IMR-90 (cell line): ENCODE data around the gene LSM7. TPM values are rescaled to one million over a fixed set of nuclear protein-coding genes. Genes with fewer than 3 reads are reported as not detected.

ENCODE experiments used
- ATAC-seq: fragments of 200-7000 bp; cut with Tn5 transposase; 2 replicates; pipeline ENCODE4 v1.9.1; 2020; ENCODE audit warnings: low read depth, mild to moderate bottlenecking, moderate library complexity
- BruUV-seq: library from RNA; stranded (reverse); fragments of 400-500 nt; replicated peaks from 2 replicates; lab custom pipeline; 2021; lab: Mats Ljungman, UMichigan
- CTCF ChIA-PET: fragments of 300-600 bp; formaldehyde crosslinking; extraction: SDS; loops from one replicate; lab custom pipeline; 2021; ENCODE audit warnings: antibody characterized with exemption; lab: Yijun Ruan, JAX
- POLR2A ChIA-PET: fragments of 300-600 bp; sonication (Branson Sonifier 250); formaldehyde crosslinking; loops from one replicate; lab custom pipeline; 2022; ENCODE audit warnings: antibody characterized with exemption; ENCODE audit not compliant: unreplicated experiment; lab: Charles Lee
- DNase-seq: peaks from one replicate; pipeline ENCODE4 v3.0.0; 2013
- H2AFZ ChIP-seq: replicated peaks from 2 replicates; pipeline ENCODE3; 2013; ENCODE audit warnings: low read length, mild to moderate bottlenecking; ENCODE audit not compliant: poor library complexity
- H2AK5ac ChIP-seq: 2 replicates; pipeline ENCODE4 v1.6.1; 2013; ENCODE audit warnings: low read depth, low read length, inconsistent platforms
- H2AK9ac ChIP-seq: replicated peaks from 2 replicates; pipeline ENCODE3; 2013; ENCODE audit warnings: mild to moderate bottlenecking, low read depth, low read length, moderate library complexity; ENCODE audit not compliant: poor library complexity
- H2BK120ac ChIP-seq: 2 replicates; pipeline ENCODE4 v1.6.1; 2013; ENCODE audit warnings: low read depth, low read length, inconsistent platforms
- H2BK15ac ChIP-seq: 3 replicates; pipeline ENCODE4 v1.6.1; 2013; ENCODE audit warnings: low read depth, low read length, inconsistent platforms
- H2BK20ac ChIP-seq: 2 replicates; pipeline ENCODE4 v1.6.1; 2013; ENCODE audit warnings: low read depth, mild to moderate bottlenecking, inconsistent platforms, low read length, moderate library complexity
- H2BK5ac ChIP-seq: 2 replicates; pipeline ENCODE4 v1.6.1; 2013; ENCODE audit warnings: mild to moderate bottlenecking, low read depth, low read length, inconsistent platforms; ENCODE audit not compliant: poor library complexity, severe bottlenecking
- H3K14ac ChIP-seq: replicated peaks from 2 replicates; pipeline ENCODE4 v1.6.1; 2013; ENCODE audit warnings: low read depth, low read length, inconsistent platforms
- H3K18ac ChIP-seq: 2 replicates; pipeline ENCODE4 v1.6.1; 2013; ENCODE audit warnings: low read depth, low read length, control low read depth
- H3K23ac ChIP-seq: 2 replicates; pipeline ENCODE4 v1.6.1; 2013; ENCODE audit warnings: low read depth, low read length, inconsistent platforms
- H3K27ac ChIP-seq: 2 replicates; pipeline ENCODE4 v1.5.1; 2013; ENCODE audit warnings: mild to moderate bottlenecking, control low read depth, low read length; ENCODE audit not compliant: insufficient read depth
- H3K27me3 ChIP-seq: 2 replicates; pipeline ENCODE4 v1.6.1; 2013; ENCODE audit warnings: low read length; ENCODE audit not compliant: control insufficient read depth, insufficient read depth
- H3K36me3 ChIP-seq: 2 replicates; pipeline ENCODE4 v1.6.1; 2013; ENCODE audit warnings: low read length, mixed read lengths; ENCODE audit not compliant: control insufficient read depth, insufficient read depth
- H3K4ac ChIP-seq: 2 replicates; pipeline ENCODE4 v1.6.1; 2013; ENCODE audit warnings: low read depth, low read length, inconsistent platforms
- H3K4me1 ChIP-seq: 2 replicates; pipeline ENCODE4 v1.6.1; 2013; ENCODE audit warnings: low read length, mixed read lengths; ENCODE audit not compliant: control insufficient read depth, insufficient read depth
- H3K4me2 ChIP-seq: 2 replicates; pipeline ENCODE4 v1.6.1; 2013; ENCODE audit warnings: low read depth, mild to moderate bottlenecking, control low read depth, low read length, moderate library complexity
- H3K4me3 ChIP-seq: 2 replicates; pipeline ENCODE4 v1.5.1; 2013; ENCODE audit warnings: low read depth, mild to moderate bottlenecking, control low read depth, low read length, moderate library complexity; ENCODE audit not compliant: insufficient read depth
- H3K56ac ChIP-seq: 2 replicates; pipeline ENCODE4 v1.6.1; 2013; ENCODE audit warnings: low read length, inconsistent platforms; ENCODE audit not compliant: insufficient read depth; ENCODE audit errors: extremely low read depth
- H3K79me1 ChIP-seq, 2 experiments: 2 replicates each; pipeline ENCODE4 v1.6.1; 2013; ENCODE audit warnings: low read length in 2 of 2, inconsistent platforms in 1 of 2, low read depth in 1 of 2
- H3K9ac ChIP-seq: 2 replicates; pipeline ENCODE4 v1.6.1; 2013; ENCODE audit warnings: low read depth, low read length, control low read depth
- H3K9me1 ChIP-seq: 2 replicates; pipeline ENCODE4 v1.6.1; 2013; ENCODE audit warnings: low read length, inconsistent platforms; ENCODE audit not compliant: insufficient read depth
- H3K9me3 ChIP-seq: 2 replicates; pipeline ENCODE4 v1.6.1; 2013; ENCODE audit warnings: low read length; ENCODE audit not compliant: control insufficient read depth, insufficient read depth
- H4K20me1 ChIP-seq: 2 replicates; pipeline ENCODE4 v1.6.1; 2013; ENCODE audit warnings: low read length, inconsistent platforms; ENCODE audit not compliant: insufficient read depth
- H4K5ac ChIP-seq: 2 replicates; pipeline ENCODE4 v1.6.1; 2013; ENCODE audit warnings: mild to moderate bottlenecking, low read depth, low read length, control low read depth
- H4K8ac ChIP-seq, 2 experiments: 2 replicates each; pipeline ENCODE4 v1.6.1; 2013; ENCODE audit warnings: low read depth in 2 of 2, low read length in 2 of 2, control low read depth in 1 of 2, inconsistent platforms in 1 of 2
- H4K91ac ChIP-seq: 2 replicates; pipeline ENCODE4 v1.6.1; 2013; ENCODE audit warnings: low read depth, low read length, inconsistent platforms; ENCODE audit not compliant: insufficient read depth
- FOS ChIP-seq: fragments of 150-350 bp; IDR thresholded peaks from 2 replicates; pipeline ENCODE4 v1.6.1; 2016; ENCODE audit warnings: low read depth, low read length
- MAZ ChIP-seq: IDR thresholded peaks from 2 replicates; pipeline ENCODE4 v1.6.1; 2012; ENCODE audit warnings: low read depth, mild to moderate bottlenecking, low read length, improper control_type of control experiment, moderate library complexity, borderline replicate concordance
- NFE2L2 ChIP-seq: fragments of 150-350 bp; IDR thresholded peaks from 2 replicates; pipeline ENCODE4 v1.6.1; 2016; ENCODE audit warnings: low read depth, mild to moderate bottlenecking, low read length
- SMC3 ChIP-seq: fragments of 150-350 bp; IDR thresholded peaks from 2 replicates; pipeline ENCODE4 v1.6.1; 2016; ENCODE audit warnings: low read depth, mild to moderate bottlenecking, antibody characterized with exemption, low read length, moderate library complexity
- WGBS, 2 experiments: methylation state at CpG; one replicate each; pipeline versions ENCODE4 v1.1.5 to v1.1.7; 2013; ENCODE audit warnings: missing lambda C conversion rate in 2 of 2; ENCODE audit not compliant: insufficient read length in 1 of 2; ENCODE audit errors: extremely low coverage in 2 of 2; 5-methylcytosine and 5-hydroxymethylcytosine counted together
- dilution Hi-C: fragments of 300-500 bp; cut with HindIII; formaldehyde crosslinking; loops from one replicate; pipeline ENCODE4 v1.14.3; 2018; ENCODE audit warnings: low sequenced_read_pairs; ENCODE audit not compliant: unreplicated experiment
- in situ Hi-C: fragments of 300-500 bp; cut with MboI; formaldehyde crosslinking; loops from 3 replicates; pipeline ENCODE4 v1.14.3; 2019; ENCODE audit warnings: low sequenced_read_pairs, inconsistent platforms, mixed read lengths
- intact Hi-C: fragments of 100-400 bp; cut with micrococcal nuclease; formaldehyde crosslinking; loops from 2 replicates; pipeline ENCODE4 v1.10.0; 2022
- polyA plus RNA-seq, 3 experiments: library from polyadenylated mRNA; depleted of rRNA; stranded (reverse); fragments of >200 nt; gene quantifications; 2 replicates each; pipeline ENCODE4 v1.2.3, GENCODE V29; 2012; ENCODE audit warnings: low replicate concordance in 1 of 3
- total RNA-seq: library from RNA; depleted of rRNA; stranded (reverse); fragments of >200 nt; gene quantifications from 2 replicates; pipeline ENCODE4 v1.2.3, GENCODE V29; 2012
- TF ChIP-seq, protein P1 (sequence below): fragments of 150-350 bp; IDR thresholded peaks from 2 replicates; pipeline ENCODE4 v1.6.1; 2016; ENCODE audit warnings: low read depth, mild to moderate bottlenecking, low read length, moderate library complexity, borderline replicate concordance

Gene LSM7
- total and polyA plus RNA-seq, 2 of the 4 experiments (the other 2 are of a cell fraction): 145 to 708 TPM

DNA sequence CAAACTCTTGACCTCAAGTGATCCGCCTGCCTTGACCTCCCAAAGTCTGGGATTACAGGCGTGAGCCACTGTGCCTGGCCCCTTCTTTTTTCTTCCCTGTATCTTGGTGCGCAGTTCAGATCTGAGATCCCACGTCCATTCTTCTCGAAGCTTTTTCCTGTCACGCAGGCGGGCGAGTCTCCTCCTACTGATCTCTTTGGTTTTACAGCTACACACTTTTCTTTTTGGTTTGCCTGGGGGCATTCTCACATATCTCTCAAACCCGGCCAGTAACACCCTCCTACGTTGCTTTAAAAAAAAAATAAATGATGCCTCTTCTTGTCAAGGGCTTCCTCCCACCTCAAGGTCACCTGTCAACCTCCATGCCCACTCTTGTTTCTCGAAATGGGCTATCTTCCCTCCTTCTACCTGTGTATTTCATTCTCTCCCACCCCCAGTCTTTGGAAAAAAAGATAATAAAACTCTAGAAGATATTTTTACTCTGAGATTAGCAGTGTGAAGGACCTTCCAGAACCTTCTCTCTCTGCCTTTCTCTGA lies 43.8 kb upstream of the LSM7 start (continued):
- TF ChIP-seq, protein P1, sequence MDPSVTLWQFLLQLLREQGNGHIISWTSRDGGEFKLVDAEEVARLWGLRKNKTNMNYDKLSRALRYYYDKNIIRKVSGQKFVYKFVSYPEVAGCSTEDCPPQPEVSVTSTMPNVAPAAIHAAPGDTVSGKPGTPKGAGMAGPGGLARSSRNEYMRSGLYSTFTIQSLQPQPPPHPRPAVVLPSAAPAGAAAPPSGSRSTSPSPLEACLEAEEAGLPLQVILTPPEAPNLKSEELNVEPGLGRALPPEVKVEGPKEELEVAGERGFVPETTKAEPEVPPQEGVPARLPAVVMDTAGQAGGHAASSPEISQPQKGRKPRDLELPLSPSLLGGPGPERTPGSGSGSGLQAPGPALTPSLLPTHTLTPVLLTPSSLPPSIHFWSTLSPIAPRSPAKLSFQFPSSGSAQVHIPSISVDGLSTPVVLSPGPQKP: no peak
- TF ChIP-seq SMC3: no peak

DNA sequence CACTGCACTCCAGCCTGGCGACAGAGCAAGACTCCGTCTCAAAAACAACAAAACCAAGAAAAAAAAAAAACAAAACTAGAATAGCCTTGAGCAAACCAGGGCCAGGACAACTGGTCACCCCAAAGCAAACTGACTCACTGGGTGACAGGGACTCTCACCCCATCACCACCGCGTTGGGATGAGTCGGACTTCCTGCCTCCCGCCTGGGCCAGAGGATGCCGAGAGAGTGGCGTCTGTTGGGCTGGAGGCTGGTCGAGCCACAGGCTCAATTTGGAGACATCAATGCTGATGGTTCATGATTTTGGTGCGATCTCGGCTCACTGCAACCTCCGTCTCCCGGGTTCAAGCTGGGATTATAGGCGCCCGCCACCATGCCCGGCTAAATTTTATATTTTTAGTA lies 43.3 kb upstream of the LSM7 start:
- intact Hi-C loops: no loop called here
- CTCF ChIA-PET: no interaction called here
- in situ Hi-C loops: no loop called here

More for the DNA sequence above, 43.3 kb upstream of the LSM7 start:
- H2BK15ac ChIP-seq: no peak overlapping the region
- H2AFZ ChIP-seq: peak overlapping the region; percentile 72
- H3K23ac ChIP-seq: no peak overlapping the region
- DNase-seq: peak; percentile 60
- H4K5ac ChIP-seq: no peak overlapping the region
- no peaks in the 10 kb centered on the region; the same call in 1 of the 2 replicates for H3K4me1 ChIP-seq
- no peak for TF ChIP-seq NFE2L2
- TF ChIP-seq MAZ: no peak
- TF ChIP-seq FOS: peak; percentile 41; the same call in 1 of the 2 replicates
- H4K8ac ChIP-seq: no peak overlapping the region; a peak in 1 of 4 replicates
- no peak overlapping the region for H4K91ac ChIP-seq
- H3K79me1 ChIP-seq: no peaks in the 10 kb centered on the region
- no peak overlapping the region for H3K27ac ChIP-seq
- peak; percentile 66 for ATAC-seq
- H3K18ac ChIP-seq: no peak overlapping the region
- no peaks in the 10 kb centered on the region for H3K36me3 ChIP-seq
- peak overlapping the region; percentile 19 for H2AK9ac ChIP-seq
- H3K27me3 ChIP-seq: peaks cover 8% of the 10 kb centered on the region
- no peak overlapping the region for H3K9ac ChIP-seq
- H3K9me3 ChIP-seq: peaks cover 4% of the 10 kb centered on the region
- H3K4me3 ChIP-seq: no peak overlapping the region
- no peak overlapping the region for H2BK120ac ChIP-seq
- no peak overlapping the region for H2AK5ac ChIP-seq
- H3K56ac ChIP-seq: no peak overlapping the region
- no peak overlapping the region for H3K14ac ChIP-seq
- POLR2A ChIA-PET: no interaction called here
- no TSS peak for BruUV-seq
- no peaks in the 10 kb centered on the region for H4K20me1 ChIP-seq
- no peak overlapping the region for H2BK5ac ChIP-seq
- dilution Hi-C loops: no loop called here
- no peak overlapping the region for H2BK20ac ChIP-seq
- no peaks in the 10 kb centered on the region; the same call in 1 of the 2 replicates for H3K9me1 ChIP-seq
- no peak overlapping the region for H3K4ac ChIP-seq
- WGBS, 2 experiments: 90% methylated on average over 6 of the region's 16 CpGs; no CpG with 5 or more reads in 1 of the 2 experiments
- H3K4me2 ChIP-seq: no peak overlapping the region
